ENCODE data around the gene TENM4.
"Not testable (repeated sequence)": the region's sequence is repeated elsewhere in the genome, so short reads cannot be mapped to it uniquely, and the experiment has no call there.

Gene TENM4

DNA sequence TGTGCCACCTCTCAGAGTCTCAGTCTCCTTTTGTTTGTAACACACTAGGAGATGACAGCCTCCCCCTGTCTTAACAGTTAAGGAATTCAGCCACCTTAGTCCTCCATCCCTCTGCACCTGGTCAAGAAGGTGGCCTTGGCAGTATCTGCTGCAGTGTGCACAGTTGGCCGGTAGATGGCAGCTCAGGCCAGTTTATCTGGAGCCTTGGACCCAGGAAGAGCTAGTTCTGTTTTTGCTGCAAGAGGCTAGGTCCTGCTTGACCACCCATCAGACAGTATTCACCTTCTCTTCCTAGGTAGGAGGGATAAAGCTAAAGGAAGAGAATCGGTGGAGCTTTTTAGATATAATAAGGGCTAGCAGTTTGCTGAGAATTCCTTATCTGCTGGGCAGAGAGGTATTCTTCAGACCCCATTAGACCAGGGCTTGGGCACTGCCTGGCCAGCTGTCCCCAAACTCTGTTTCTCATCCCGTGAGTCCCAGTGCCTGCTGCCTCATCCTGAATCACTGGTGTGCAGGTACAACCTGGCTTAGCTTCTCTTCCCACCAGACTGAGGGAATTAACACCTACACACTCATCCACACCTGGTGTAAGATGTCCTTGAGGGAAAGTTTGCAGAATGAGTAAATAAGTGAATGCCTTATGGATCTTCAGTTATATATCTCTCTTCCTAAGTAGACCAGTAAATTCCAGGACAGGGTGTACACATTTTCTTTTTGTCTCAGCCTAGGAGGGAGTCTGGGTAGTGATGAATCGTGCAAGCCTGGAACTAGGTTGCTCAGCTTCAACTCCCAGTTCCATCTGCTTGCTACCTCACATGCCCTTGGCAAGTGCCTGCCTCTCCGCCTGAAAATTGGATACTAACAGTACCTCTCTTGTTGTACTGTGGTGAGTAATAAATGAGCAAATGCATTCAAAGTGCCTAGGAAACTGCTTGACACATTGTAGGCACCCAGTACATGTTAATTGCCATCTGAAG lies 795.3 kb downstream of the TENM4 start:
- peak in 1 of 2 donors; percentile 34 for DNase-seq (ENCODE audit: low read depth in 2 of 2)

DNA sequence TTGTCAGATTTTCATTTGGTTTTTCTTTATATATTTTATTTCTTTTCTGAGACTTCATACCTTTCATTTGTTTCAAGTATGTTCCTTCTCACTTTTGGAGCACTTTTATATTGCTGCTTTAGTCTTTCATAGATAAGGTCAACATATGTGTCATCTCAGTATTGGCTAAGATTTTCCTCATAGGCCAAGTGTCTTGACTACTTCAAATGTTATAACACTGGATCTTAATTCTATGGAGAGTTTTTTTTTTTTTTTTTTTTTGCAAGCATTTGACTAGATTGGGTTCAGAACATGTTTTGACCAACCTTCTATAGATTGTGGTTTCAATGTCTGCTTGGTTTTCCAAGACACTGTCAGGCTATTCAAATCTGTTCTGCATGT lies 797.2 kb downstream of the TENM4 start:
- DNase-seq (ENCODE audit: low read depth in 2 of 2): no peak

DNA sequence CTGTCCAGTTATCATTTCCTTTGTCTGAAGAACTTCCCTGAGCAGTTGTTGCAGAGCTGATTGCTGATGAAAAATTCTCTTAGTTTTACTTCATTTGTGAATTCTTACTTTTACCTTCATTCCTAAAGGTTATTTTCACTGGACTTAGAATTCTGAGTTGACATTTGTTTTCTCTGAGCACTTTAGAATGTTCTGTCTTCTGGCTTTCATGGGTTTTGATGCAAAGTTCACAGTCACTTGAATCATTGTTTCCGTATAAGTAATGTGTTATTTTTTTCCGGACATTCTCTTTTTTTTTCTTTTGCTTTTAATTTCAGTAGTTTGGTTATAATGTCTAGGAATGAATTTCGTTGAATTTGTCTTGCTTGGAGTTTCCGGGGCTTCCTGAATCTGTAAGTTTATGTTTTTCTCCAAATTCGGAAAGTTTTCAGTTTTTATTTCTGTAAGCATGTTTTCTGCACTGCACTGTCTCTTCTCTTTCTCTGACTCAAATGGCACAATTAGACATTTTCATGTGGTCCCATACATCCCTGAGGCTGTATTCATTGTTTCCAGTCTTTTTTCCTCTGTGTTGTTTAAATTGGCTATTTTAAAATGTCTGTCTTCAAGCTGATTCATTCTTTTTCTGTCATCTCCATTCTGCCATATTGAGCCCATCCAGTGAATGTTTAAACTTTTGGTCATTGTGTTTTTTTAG lies 797.7 kb downstream of the TENM4 start:
- DNase-seq (ENCODE audit: low read depth in 2 of 2): no peak

DNA sequence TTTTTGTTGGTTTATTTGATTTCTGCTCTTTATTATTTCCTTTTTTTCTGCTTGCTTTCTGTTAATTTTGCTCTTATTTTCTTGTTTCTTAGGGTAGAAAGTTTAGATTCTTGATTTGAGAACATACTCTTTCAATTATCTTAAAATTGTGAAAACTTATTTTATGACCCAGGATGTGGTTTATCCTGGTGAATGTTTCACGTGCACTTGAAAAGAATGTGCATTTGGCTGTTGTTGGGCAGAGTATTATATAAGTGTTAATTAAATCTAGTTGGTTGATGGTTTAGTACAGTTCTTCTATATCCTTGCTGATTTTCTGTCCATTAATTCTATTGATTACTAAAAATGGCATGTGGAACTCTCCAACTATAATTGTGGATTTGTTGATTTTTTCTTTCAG lies 799.3 kb downstream of the TENM4 start:
- DNase-seq (ENCODE audit: low read depth in 2 of 2): no peak

DNA sequence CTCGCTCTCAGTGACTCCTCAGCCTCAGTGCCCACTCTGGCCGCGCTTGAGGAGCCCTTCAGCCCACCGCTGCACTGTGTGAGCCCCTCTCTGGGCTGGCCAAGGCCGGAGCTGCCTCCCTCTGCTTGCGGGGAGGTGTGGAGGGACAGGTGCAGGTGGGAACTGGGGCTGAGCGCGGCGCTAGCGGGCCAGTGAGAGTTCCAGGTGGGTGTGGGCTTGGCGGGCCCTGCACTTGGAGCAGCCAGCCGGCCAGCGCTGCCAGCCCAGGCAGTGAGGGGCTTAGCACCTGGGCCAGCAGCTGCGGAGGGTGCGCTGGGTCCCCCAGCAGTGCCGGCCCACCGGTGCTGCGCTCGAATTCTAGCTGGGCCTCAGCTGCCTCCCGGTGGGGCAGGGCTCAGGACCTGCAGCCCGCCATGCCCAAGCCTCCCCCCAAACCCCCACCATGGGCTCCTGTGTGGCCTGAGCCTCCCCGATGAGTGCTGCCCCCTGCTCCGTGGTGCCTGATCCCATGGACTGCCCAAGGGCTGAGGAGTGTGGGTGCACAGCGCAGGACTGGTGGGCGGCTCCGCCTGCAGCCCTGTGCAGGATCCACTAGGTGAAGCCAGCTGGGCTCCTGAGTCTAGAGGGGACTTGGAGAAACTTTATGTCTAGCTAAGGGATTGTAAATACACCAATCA lies 802.0 kb downstream of the TENM4 start:
- DNase-seq (ENCODE audit: low read depth in 2 of 2): no peak

DNA sequence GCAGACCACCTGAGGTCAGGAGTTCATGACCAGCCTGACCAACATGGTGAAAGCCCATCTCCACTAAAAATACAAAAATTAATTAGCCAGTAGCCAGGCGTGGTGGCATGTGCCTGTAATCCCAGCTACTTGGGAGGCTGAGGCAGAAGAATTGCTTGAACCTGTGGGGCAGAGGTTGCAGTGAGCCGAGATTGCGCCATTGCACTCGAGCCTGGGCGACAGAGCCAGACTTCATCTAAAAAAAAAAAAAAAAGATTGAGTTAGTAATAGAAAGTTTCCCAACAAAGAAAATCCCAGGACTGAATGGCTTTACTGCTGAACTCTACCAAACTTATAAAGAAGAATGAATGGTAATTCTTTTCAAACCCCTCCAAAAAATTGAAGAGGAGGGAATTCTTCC lies 803.3 kb downstream of the TENM4 start:
- DNase-seq (ENCODE audit: low read depth in 2 of 2): not testable (repeated sequence)

DNA sequence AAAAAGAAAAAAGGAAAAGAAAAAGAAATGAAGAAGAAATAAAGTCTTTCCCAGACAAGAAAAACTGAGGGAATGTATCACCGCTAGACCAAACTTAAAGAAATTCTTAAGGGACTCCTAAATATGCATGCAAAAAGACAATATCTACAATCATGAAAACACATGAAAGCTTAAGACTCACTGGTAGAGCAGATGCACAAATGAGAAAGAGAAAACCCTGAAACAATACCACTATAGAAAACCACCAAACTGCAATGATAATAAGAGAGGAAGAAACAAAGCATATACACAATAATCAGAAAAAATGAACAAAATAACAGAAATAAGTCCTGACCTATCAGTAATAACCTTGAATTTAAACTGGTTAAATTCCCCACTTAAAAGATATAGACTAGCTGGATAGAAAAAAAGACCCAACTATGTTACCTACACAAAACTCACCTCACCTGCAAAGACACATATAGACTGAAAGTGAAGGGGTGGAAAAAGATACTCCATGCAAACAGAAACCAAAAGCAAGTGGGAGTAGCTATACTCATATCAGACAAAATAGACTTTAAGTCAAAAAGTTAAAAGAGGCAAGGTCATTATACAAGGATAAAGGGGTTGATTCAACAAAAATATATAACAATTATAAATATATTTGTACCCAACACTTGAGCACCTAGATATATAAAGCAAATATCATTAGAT lies 804.9 kb downstream of the TENM4 start:
- no peak for DNase-seq (ENCODE audit: low read depth in 2 of 2)

DNA sequence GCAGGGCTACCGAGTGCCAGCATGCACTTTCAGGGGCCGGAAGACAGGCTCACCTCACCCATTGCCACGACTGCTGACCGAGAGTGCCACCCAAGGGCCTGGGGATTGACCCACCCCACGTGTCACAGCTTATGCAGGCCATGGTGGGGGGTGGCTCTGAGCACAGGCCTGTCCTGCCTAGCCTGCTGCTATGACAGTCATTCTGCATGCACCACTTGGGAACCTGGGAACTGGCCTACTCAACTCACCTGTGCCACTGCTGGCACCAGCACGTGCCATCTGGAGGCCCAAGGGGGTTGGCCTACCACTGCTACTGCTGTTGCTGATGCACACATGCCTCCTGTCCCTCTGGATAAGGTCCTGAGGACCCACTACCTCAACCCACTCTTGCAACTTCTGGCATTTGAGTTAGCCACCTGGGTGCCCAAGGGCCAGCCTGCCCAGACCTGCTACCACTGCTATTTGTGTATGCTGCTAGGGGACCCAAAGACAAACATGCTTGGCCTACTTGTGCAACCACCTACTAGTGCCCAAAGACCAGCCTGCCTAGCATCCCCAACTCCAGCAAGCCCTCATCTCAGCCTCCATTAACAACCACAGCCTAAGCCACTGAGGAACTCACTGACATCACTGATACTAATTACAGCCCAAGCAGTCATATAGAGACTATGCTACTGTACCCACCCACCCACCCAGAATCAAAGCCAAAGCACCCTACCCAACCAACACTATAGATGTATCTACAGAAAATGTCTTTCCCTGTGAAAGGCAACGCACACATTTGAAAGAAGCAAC lies 807.1 kb downstream of the TENM4 start:
- DNase-seq (ENCODE audit: low read depth in 2 of 2): no peak

DNA sequence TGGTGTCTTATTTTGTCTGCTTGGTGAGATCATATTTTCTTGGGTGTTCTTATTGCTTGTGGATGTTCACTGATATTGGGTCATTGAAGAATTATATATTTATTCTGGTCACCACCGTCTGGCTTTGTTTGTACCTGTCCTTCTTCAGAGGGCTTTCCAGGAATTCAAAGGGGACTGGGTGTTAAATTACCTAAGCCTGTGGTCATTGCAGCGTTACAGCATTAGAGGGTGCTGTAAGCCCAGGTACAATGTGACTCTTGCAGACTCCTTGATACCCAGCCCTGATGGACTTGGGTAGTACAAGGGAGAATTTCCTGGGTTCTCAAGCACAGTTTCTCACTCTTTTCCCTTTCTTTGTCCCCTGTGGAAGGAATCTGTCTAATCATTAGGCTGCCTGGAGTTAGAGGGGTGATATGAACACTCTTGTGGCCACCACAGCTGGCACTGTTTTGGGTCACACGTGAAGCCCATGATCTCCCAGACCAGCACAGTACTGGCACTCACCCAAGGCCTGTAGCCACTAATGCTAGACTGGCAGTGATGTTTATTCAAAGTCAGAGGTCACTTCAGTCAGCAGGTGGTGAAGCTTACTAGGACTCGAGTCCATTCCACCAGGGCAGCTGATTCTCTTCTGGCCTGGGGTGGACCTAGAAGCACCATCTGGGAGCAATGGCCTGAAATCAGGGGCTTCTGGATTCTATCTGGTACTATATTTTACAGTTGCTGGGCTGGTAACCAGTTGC lies 810.1 kb downstream of the TENM4 start:
- no peak for DNase-seq (ENCODE audit: low read depth in 2 of 2)

DNA sequence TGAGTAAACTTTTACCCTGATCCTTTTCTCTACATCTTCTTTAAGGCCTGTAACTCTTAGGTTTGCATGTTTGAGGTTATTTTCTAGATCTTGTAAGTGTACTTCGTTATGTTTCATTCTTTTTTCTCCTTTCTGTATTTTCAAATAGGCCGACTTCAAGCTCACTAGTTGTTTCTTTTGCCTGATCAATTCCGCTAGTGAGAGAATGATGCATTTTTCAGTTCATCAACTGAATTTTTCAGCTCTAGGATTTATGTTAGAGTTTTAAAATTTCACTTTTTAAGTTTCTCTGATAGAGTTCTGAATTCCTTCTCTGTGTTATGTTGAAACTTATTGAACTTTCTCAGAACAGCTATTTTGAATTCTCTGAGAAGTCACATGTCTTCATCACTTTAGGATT lies 810.7 kb downstream of the TENM4 start:
- no peak for DNase-seq (ENCODE audit: low read depth in 2 of 2)

DNA sequence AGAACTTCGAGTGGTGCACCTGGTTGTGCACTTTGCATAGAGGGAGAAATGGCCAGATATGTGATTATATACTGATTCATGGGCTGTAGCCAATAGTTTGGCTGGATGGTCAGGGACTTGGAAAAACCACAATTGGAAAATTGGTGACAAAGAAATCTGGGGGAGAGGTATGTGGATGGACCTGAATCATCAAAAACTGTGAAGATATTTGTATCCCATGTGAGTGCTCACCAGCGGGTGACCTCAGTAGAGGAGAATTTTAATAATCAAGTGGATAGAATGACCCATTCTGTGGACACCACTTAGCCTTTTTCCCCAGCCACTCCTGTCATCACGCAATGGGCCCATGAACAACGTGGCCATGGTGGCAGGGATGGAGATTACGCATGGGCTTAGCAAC lies 818.2 kb downstream of the TENM4 start:
- no peak for DNase-seq (ENCODE audit: low read depth in 2 of 2)

DNA sequence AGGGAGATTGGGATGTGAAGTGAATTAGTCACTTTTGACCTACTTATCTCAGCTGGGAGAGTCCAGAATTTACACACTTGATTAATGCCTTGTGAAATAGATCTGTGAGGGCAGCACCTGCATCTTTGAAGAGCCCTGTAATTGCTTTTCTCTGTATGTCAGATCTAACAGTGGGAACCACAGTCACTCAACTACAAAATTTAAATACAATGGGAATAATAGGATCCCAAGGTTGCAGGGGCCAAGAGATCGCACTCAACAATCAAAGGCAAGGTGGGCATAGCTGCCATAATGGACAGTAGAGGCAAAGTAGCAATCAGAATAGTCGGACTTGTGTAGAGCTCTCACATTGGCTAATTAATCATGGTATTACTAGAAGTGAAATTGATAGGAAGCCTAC lies 820.7 kb downstream of the TENM4 start:
- DNase-seq (ENCODE audit: low read depth in 2 of 2): no peak

DNA sequence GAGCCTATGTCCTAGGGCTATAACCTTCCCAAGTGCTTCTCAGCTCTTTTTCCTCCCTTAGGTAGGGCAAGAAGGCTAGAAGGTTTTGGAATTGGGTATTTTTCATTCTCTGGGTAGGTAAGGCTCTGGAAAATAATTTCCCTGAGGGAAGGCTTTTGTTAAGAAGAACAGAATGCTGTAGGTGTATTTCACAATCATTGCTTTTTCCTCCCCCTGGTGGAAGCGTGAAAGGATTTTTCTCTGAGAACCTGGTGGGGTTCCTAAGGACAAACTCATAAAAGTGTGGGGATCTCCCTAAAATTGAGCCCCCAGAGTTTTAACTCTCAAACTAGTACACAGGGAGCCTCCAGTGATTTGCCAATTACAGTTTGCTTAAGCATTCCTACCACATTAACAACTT lies 825.1 kb downstream of the TENM4 start:
- no peak for DNase-seq (ENCODE audit: low read depth in 2 of 2)

DNA sequence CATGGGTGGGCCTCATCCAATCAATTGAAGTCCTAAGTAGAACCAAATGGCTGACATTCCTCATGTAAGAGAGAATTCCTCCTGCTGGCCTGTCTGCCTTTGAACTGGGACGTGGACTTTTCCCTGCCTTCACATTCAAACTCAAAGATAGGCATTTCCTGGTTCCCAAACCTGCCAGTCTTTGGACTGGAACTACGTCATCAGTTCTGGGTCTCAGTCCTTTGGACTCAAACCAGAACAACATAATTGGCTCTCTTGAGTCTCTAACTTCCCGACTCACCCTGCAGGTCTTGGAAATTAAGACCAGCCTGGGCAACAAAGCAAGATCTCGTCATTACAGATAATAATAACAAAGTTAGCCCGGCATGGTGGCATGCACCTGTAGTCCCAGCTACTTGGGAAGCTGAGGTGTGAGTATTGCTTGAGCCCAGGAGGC lies 827.4 kb downstream of the TENM4 start:
- DNase-seq (ENCODE audit: low read depth in 2 of 2): no peak

DNA sequence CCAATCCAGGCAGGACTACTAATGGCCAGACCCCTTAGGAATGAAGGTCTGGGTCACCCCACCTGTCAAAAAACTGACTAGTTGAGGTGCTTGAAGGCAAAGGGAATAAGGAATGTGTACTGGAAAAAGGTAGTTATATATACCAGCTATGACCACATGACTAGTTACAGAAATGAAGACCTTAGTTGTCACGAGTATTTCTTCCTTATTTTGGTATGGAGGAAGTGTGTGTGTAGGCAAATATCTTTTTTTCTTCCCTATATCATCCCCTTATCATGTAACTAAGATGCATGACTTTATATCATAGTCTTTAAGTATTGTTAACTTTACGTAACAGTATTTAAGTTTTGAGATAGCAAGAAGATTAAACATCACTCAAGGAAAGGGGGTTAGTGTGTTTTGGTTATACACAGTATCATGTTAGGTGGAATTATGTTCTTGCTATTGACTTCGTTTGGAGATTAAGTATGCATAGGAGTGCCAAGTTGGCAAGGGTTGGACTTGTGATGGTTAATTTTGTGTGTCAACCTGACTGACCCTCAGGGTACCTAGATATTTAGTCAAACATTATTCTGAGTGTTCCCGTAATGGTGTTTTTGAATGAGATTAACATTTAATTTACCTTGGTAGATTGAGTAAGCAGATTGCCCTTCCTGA lies 828.0 kb downstream of the TENM4 start:
- no peak for DNase-seq (ENCODE audit: low read depth in 2 of 2)

DNA sequence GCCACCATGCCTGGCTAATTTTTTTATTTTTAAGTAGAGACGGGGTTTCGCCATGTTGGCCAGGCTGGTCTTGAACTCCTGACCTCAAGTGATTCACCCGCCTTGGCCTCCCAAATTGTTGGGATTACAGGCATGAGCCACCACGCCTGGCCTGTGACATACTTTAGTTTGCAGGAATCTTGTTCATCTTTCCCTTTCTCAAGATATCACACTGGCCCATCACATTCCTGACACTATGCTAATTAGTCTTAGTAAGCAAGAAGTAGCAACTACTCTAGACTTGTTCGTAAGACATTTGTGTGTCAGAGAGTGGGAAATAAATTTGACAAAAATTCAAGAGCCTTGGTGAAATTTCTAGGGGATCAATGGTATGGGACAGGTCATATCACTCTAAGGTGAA lies 831.5 kb downstream of the TENM4 start:
- DNase-seq (ENCODE audit: low read depth in 2 of 2): not testable (repeated sequence)

DNA sequence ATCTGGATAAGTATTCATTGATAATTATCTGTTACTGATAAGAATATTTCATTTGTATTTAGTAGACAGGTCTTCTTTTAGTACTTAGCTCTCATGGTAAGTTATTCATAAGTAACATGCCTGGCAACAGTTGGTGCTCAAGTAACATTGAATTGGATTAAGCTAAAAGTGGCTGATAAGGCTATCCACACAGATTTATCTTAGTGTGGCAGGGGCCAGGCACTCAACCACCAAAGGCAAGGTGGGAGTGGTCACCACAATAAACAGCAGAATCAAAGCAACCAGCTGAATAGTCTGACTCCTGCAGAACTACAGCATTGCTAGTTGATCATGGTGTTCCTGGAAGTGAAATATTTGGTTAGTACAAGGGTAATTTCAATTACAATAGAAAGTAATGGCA lies 833.1 kb downstream of the TENM4 start:
- no peak for DNase-seq (ENCODE audit: low read depth in 2 of 2)

DNA sequence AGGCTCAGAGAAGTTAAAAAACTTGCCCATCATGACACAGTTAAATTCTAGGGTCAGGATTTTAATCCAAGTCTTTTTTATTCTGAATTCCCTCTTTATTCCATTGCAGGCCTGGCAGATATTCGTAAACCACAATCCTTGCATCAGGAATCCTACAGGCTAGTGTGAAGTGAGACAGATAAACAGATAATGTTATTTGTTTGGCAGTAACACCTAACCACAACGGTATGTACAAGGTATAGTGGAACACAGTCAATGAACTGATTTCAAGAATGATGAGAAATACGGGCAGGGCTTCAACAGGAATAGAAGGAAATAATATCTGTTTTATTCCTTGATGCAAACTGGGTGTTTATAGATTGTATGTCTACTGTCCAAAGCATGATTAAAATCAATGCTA lies 834.2 kb downstream of the TENM4 start:
- DNase-seq (ENCODE audit: low read depth in 2 of 2): no peak

DNA sequence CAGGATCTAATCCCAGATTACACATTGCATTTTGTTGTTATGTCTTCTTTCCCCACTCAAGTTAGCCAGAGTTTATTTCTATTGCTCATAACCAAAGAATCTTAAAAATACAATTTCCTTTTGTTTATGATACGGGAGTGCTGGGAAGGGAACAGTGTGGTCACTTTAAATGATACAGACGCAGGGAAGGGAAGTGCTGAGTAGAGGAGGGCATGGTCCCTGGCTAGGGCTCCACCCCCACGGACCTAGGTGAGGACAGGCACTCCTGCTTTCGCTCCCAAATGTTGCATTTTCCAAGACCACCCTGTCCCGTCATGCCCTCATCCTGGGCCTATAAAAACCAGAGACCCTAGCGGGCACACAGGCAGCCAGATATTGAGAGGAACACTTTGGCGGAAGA lies 835.5 kb downstream of the TENM4 start:
- DNase-seq (ENCODE audit: low read depth in 2 of 2): no peak

DNA sequence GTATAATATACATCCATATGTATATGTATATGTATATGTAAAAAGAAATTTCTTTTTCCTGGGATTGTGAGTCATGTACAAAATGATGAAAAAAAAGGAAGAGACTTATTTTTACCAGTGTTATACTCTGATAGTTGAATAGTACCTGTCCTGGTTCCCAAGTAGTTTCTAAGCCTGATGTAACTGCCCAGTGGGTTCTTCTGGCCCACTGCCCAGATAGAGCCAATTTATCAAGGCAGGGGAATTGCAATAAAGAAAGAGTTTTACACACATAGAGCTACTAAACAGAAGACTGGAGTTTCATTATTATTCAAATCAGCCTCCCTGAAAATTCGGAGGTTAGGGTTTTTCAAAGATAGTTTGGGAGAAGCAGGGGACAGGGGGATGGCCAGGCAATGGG lies 837.0 kb downstream of the TENM4 start:
- DNase-seq (ENCODE audit: low read depth in 2 of 2): no peak

All from stimulated activated CD8-positive, alpha-beta memory T cell treated with anti-CD3 and anti-CD28 coated beads, Interleukin-15, amount 100 ng/mL, for 48 hours (primary cell).